IMR-90 (cell line): ENCODE data around the gene LRRC8B. TPM values are rescaled to one million over a fixed set of nuclear protein-coding genes. Genes with fewer than 3 reads are reported as not detected.

ENCODE experiments used
- ATAC-seq: fragments of 200-7000 bp; cut with Tn5 transposase; 2 replicates; pipeline ENCODE4 v1.9.1; 2020; ENCODE audit warnings: low read depth, mild to moderate bottlenecking, moderate library complexity
- BruUV-seq: library from RNA; stranded (reverse); fragments of 400-500 nt; replicated peaks from 2 replicates; lab custom pipeline; 2021; lab: Mats Ljungman, UMichigan
- CTCF ChIA-PET: fragments of 300-600 bp; formaldehyde crosslinking; extraction: SDS; loops from one replicate; lab custom pipeline; 2021; ENCODE audit warnings: antibody characterized with exemption; lab: Yijun Ruan, JAX
- POLR2A ChIA-PET: fragments of 300-600 bp; sonication (Branson Sonifier 250); formaldehyde crosslinking; loops from one replicate; lab custom pipeline; 2022; ENCODE audit warnings: antibody characterized with exemption; ENCODE audit not compliant: unreplicated experiment; lab: Charles Lee
- DNase-seq: peaks from one replicate; pipeline ENCODE4 v3.0.0; 2013
- H2AFZ ChIP-seq: replicated peaks from 2 replicates; pipeline ENCODE3; 2013; ENCODE audit warnings: low read length, mild to moderate bottlenecking; ENCODE audit not compliant: poor library complexity
- H2AK5ac ChIP-seq: 2 replicates; pipeline ENCODE4 v1.6.1; 2013; ENCODE audit warnings: low read depth, low read length, inconsistent platforms
- H2AK9ac ChIP-seq: replicated peaks from 2 replicates; pipeline ENCODE3; 2013; ENCODE audit warnings: mild to moderate bottlenecking, low read depth, low read length, moderate library complexity; ENCODE audit not compliant: poor library complexity
- H2BK120ac ChIP-seq: 2 replicates; pipeline ENCODE4 v1.6.1; 2013; ENCODE audit warnings: low read depth, low read length, inconsistent platforms
- H2BK15ac ChIP-seq: 3 replicates; pipeline ENCODE4 v1.6.1; 2013; ENCODE audit warnings: low read depth, low read length, inconsistent platforms
- H2BK20ac ChIP-seq: 2 replicates; pipeline ENCODE4 v1.6.1; 2013; ENCODE audit warnings: low read depth, mild to moderate bottlenecking, inconsistent platforms, low read length, moderate library complexity
- H2BK5ac ChIP-seq: 2 replicates; pipeline ENCODE4 v1.6.1; 2013; ENCODE audit warnings: mild to moderate bottlenecking, low read depth, low read length, inconsistent platforms; ENCODE audit not compliant: poor library complexity, severe bottlenecking
- H3K14ac ChIP-seq: replicated peaks from 2 replicates; pipeline ENCODE4 v1.6.1; 2013; ENCODE audit warnings: low read depth, low read length, inconsistent platforms
- H3K18ac ChIP-seq: 2 replicates; pipeline ENCODE4 v1.6.1; 2013; ENCODE audit warnings: low read depth, low read length, control low read depth
- H3K23ac ChIP-seq: 2 replicates; pipeline ENCODE4 v1.6.1; 2013; ENCODE audit warnings: low read depth, low read length, inconsistent platforms
- H3K27ac ChIP-seq: 2 replicates; pipeline ENCODE4 v1.5.1; 2013; ENCODE audit warnings: mild to moderate bottlenecking, control low read depth, low read length; ENCODE audit not compliant: insufficient read depth
- H3K27me3 ChIP-seq: 2 replicates; pipeline ENCODE4 v1.6.1; 2013; ENCODE audit warnings: low read length; ENCODE audit not compliant: control insufficient read depth, insufficient read depth
- H3K36me3 ChIP-seq: 2 replicates; pipeline ENCODE4 v1.6.1; 2013; ENCODE audit warnings: low read length, mixed read lengths; ENCODE audit not compliant: control insufficient read depth, insufficient read depth
- H3K4ac ChIP-seq: 2 replicates; pipeline ENCODE4 v1.6.1; 2013; ENCODE audit warnings: low read depth, low read length, inconsistent platforms
- H3K4me1 ChIP-seq: 2 replicates; pipeline ENCODE4 v1.6.1; 2013; ENCODE audit warnings: low read length, mixed read lengths; ENCODE audit not compliant: control insufficient read depth, insufficient read depth
- H3K4me2 ChIP-seq: 2 replicates; pipeline ENCODE4 v1.6.1; 2013; ENCODE audit warnings: low read depth, mild to moderate bottlenecking, control low read depth, low read length, moderate library complexity
- H3K4me3 ChIP-seq: 2 replicates; pipeline ENCODE4 v1.5.1; 2013; ENCODE audit warnings: low read depth, mild to moderate bottlenecking, control low read depth, low read length, moderate library complexity; ENCODE audit not compliant: insufficient read depth
- H3K56ac ChIP-seq: 2 replicates; pipeline ENCODE4 v1.6.1; 2013; ENCODE audit warnings: low read length, inconsistent platforms; ENCODE audit not compliant: insufficient read depth; ENCODE audit errors: extremely low read depth
- H3K79me1 ChIP-seq, 2 experiments: 2 replicates each; pipeline ENCODE4 v1.6.1; 2013; ENCODE audit warnings: low read length in 2 of 2, inconsistent platforms in 1 of 2, low read depth in 1 of 2
- H3K9ac ChIP-seq: 2 replicates; pipeline ENCODE4 v1.6.1; 2013; ENCODE audit warnings: low read depth, low read length, control low read depth
- H3K9me1 ChIP-seq: 2 replicates; pipeline ENCODE4 v1.6.1; 2013; ENCODE audit warnings: low read length, inconsistent platforms; ENCODE audit not compliant: insufficient read depth
- H3K9me3 ChIP-seq: 2 replicates; pipeline ENCODE4 v1.6.1; 2013; ENCODE audit warnings: low read length; ENCODE audit not compliant: control insufficient read depth, insufficient read depth
- H4K20me1 ChIP-seq: 2 replicates; pipeline ENCODE4 v1.6.1; 2013; ENCODE audit warnings: low read length, inconsistent platforms; ENCODE audit not compliant: insufficient read depth
- H4K5ac ChIP-seq: 2 replicates; pipeline ENCODE4 v1.6.1; 2013; ENCODE audit warnings: mild to moderate bottlenecking, low read depth, low read length, control low read depth
- H4K8ac ChIP-seq, 2 experiments: 2 replicates each; pipeline ENCODE4 v1.6.1; 2013; ENCODE audit warnings: low read depth in 2 of 2, low read length in 2 of 2, control low read depth in 1 of 2, inconsistent platforms in 1 of 2
- H4K91ac ChIP-seq: 2 replicates; pipeline ENCODE4 v1.6.1; 2013; ENCODE audit warnings: low read depth, low read length, inconsistent platforms; ENCODE audit not compliant: insufficient read depth
- BHLHE40 ChIP-seq: fragments of 150-350 bp; IDR thresholded peaks from 2 replicates; pipeline ENCODE4 v1.6.1; 2016; ENCODE audit warnings: mild to moderate bottlenecking, low read depth, low read length
- CEBPB ChIP-seq: IDR thresholded peaks from 2 replicates; pipeline ENCODE4 v1.6.1; 2012; ENCODE audit warnings: low read depth, low read length, improper control_type of control experiment
- CHD1 ChIP-seq: IDR thresholded peaks from 2 replicates; pipeline ENCODE4 v1.6.1; 2012; ENCODE audit warnings: low read depth, low read length, improper control_type of control experiment
- MAZ ChIP-seq: IDR thresholded peaks from 2 replicates; pipeline ENCODE4 v1.6.1; 2012; ENCODE audit warnings: low read depth, mild to moderate bottlenecking, low read length, improper control_type of control experiment, moderate library complexity, borderline replicate concordance
- MXI1 ChIP-seq: IDR thresholded peaks from 2 replicates; pipeline ENCODE4 v1.6.1; 2012; ENCODE audit warnings: low read depth, mild to moderate bottlenecking, low read length, moderate library complexity, borderline replicate concordance
- POLR2A ChIP-seq: IDR thresholded peaks from 2 replicates; pipeline ENCODE4 v1.6.1; 2012; ENCODE audit warnings: mild to moderate bottlenecking, low read depth, low read length
- RAD21 ChIP-seq: IDR thresholded peaks from 2 replicates; pipeline ENCODE4 v1.6.1; 2012; ENCODE audit warnings: low read length, improper control_type of control experiment
- RCOR1 ChIP-seq: IDR thresholded peaks from 2 replicates; pipeline ENCODE4 v1.6.1; 2012; ENCODE audit warnings: mild to moderate bottlenecking, low read length, improper control_type of control experiment; ENCODE audit not compliant: insufficient replicate concordance
- RFX5 ChIP-seq: IDR thresholded peaks from 2 replicates; pipeline ENCODE4 v1.8.0; 2012; ENCODE audit warnings: low read depth, mild to moderate bottlenecking, low read length, moderate library complexity
- SMC3 ChIP-seq: fragments of 150-350 bp; IDR thresholded peaks from 2 replicates; pipeline ENCODE4 v1.6.1; 2016; ENCODE audit warnings: low read depth, mild to moderate bottlenecking, antibody characterized with exemption, low read length, moderate library complexity
- USF2 ChIP-seq: fragments of 150-350 bp; IDR thresholded peaks from 2 replicates; pipeline ENCODE4 v1.6.1; 2017; ENCODE audit warnings: mild to moderate bottlenecking, antibody characterized with exemption, low read length, low read depth
- WGBS, 2 experiments: methylation state at CpG; one replicate each; pipeline versions ENCODE4 v1.1.5 to v1.1.7; 2013; ENCODE audit warnings: missing lambda C conversion rate in 2 of 2; ENCODE audit not compliant: insufficient read length in 1 of 2; ENCODE audit errors: extremely low coverage in 2 of 2; 5-methylcytosine and 5-hydroxymethylcytosine counted together
- dilution Hi-C: fragments of 300-500 bp; cut with HindIII; formaldehyde crosslinking; loops from one replicate; pipeline ENCODE4 v1.14.3; 2018; ENCODE audit warnings: low sequenced_read_pairs; ENCODE audit not compliant: unreplicated experiment
- in situ Hi-C: fragments of 300-500 bp; cut with MboI; formaldehyde crosslinking; loops from 3 replicates; pipeline ENCODE4 v1.14.3; 2019; ENCODE audit warnings: low sequenced_read_pairs, inconsistent platforms, mixed read lengths
- intact Hi-C: fragments of 100-400 bp; cut with micrococcal nuclease; formaldehyde crosslinking; loops from 2 replicates; pipeline ENCODE4 v1.10.0; 2022
- polyA plus RNA-seq, 3 experiments: library from polyadenylated mRNA; depleted of rRNA; stranded (reverse); fragments of >200 nt; gene quantifications; 2 replicates each; pipeline ENCODE4 v1.2.3, GENCODE V29; 2012; ENCODE audit warnings: low replicate concordance in 1 of 3
- total RNA-seq: library from RNA; depleted of rRNA; stranded (reverse); fragments of >200 nt; gene quantifications from 2 replicates; pipeline ENCODE4 v1.2.3, GENCODE V29; 2012
- TF ChIP-seq, protein P1 (sequence below): fragments of 150-350 bp; IDR thresholded peaks from 2 replicates; pipeline ENCODE4 v1.6.1; 2016; ENCODE audit warnings: low read depth, mild to moderate bottlenecking, low read length, moderate library complexity, borderline replicate concordance

Gene LRRC8B
- total and polyA plus RNA-seq, 2 of the 4 experiments (the other 2 are of a cell fraction) = 0.74 to 1.8 TPM

DNA sequence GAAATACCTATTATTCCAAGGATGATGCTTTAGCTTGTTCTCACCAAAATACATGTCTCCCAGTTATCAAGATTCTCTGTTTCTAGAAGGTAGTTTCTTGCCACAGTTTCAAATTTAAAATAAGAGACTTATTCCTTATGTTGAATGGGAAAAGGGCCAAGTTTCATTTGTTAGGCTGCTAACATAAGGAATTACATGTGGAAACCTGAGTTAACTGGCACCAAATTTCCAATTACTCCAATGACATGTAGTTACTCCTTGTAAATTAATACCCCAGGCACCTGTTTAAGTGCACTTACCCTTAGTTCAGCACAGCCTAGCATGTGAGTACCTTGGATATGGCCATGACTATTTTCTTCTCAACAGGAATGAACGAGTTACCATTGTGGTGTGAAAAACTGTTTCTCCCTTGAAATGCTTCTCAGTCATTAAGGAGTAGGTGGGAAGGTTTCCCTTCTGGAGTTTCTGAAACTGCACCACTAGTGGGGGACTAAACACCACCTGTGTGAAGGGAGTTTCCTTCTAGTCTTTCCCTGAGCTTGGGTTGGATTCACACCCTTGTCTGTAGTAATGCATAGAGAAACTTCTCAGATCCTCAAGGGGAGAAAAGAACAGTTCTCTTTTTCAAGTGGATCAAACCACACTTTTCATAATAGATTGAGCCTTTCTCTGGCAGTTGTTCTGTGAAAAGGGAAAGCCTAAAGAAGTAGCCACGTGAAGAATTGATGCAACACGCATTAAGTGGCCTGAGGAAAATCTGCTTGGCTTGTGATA, 76.0 kb downstream of the LRRC8B start (continued):
- TF ChIP-seq, protein P1, sequence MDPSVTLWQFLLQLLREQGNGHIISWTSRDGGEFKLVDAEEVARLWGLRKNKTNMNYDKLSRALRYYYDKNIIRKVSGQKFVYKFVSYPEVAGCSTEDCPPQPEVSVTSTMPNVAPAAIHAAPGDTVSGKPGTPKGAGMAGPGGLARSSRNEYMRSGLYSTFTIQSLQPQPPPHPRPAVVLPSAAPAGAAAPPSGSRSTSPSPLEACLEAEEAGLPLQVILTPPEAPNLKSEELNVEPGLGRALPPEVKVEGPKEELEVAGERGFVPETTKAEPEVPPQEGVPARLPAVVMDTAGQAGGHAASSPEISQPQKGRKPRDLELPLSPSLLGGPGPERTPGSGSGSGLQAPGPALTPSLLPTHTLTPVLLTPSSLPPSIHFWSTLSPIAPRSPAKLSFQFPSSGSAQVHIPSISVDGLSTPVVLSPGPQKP = no peak

GRCh38 chr1:89602871-89603404, 78.3 kb downstream of the LRRC8B start:
- Histone ChIP-seq H3K18ac (no peak overlapping the region), H3K4me2 (no peak overlapping the region), H3K9me3 (no peaks in the 10 kb centered on the region), H4K5ac (no peak overlapping the region), H3K23ac (no peak overlapping the region), H3K56ac (no peak overlapping the region), H4K8ac (no peak overlapping the region), H3K79me1 (no peaks in the 10 kb centered on the region), H2AK5ac (0 out of 2 replicates have a peak overlapping the region, but pooled peaks have one; percentile 22), H3K27ac (no peak overlapping the region), H3K36me3 (no peaks in the 10 kb centered on the region), H2BK120ac (no peak overlapping the region), H3K4me1 (peaks cover 3% of the 10 kb centered on the region), H3K9me1 (peaks cover 4% of the 10 kb centered on the region; the same call in 1 of the 2 replicates), H2BK5ac (no peak overlapping the region), H4K20me1 (no peaks in the 10 kb centered on the region), H3K4ac (no peak overlapping the region; the same call in 1 of the 2 replicates), H2BK15ac (no peak overlapping the region), H3K4me3 (no peak overlapping the region), H2BK20ac (no peak overlapping the region), H2AK9ac (no peak overlapping the region), H3K14ac (no peak overlapping the region), H3K27me3 (no peaks in the 10 kb centered on the region), H3K9ac (no peak overlapping the region), H4K91ac (no peak overlapping the region; the same call in 1 of the 2 replicates), H2AFZ (no peak overlapping the region)
- ChIA-PET CTCF (interaction anchor here (1.2 to 1.3 kb wide), 2 partner anchors 11 to 24 kb away, joined by 3 read pairs; no protein-coding TSS in a partner anchor), POLR2A (no interaction called here)
- no TSS peak for BruUV-seq
- intact Hi-C loops = loop anchor here (2.0 kb wide), 1 partner anchor 26 kb away; no protein-coding TSS in a partner anchor
- no peak for DNase-seq
- WGBS, 2 experiments = 40% methylated on average over 1 of the region's 6 CpGs; no CpG with 5 or more reads in 1 of the 2 experiments
- ATAC-seq = no peak
- dilution Hi-C loops = no loop called here
- in situ Hi-C loops = loop anchor here (10.0 kb wide), 1 partner anchor 128 kb away; no protein-coding TSS in a partner anchor
- TF ChIP-seq RFX5 (no peak), CHD1 (no peak), CEBPB (no peak), USF2 (no peak), POLR2A (no peak), MAZ (no peak), RCOR1 (no peak), BHLHE40 (no peak), MXI1 (no peak), SMC3 (no peak), RAD21 (no peak)
